Left lung (tissue), 10 donors: ENCODE measurements around the gene GRM5. TPM values are rescaled to one million over a fixed set of nuclear protein-coding genes. Genes with fewer than 3 reads are reported as not detected.
"Not testable (repeated sequence)": the region's sequence is repeated elsewhere in the genome, so short reads cannot be mapped to it uniquely, and the experiment has no call there.

ENCODE experiments used
- ATAC-seq: fragments of 200-7000 bp; cut with Tn5 transposase; one replicate; pipeline ENCODE4 v1.9.1; 2020; ENCODE audit warnings: moderate library complexity
- DNase-seq, 4 donors: peaks; one replicate each; pipeline ENCODE4 v3.0.0-alpha.2; 2013 to 2020
- H3K27ac ChIP-seq, 2 donors: fragments of 200-600 bp; sonication (generic) in 1 of 2; one replicate each; pipeline versions ENCODE4 v1.5.0 to v1.8.0; 2020 to 2021
- H3K27me3 ChIP-seq, 2 donors: fragments of 200-600 bp; sonication (generic) in 1 of 2; one replicate each; pipeline versions ENCODE4 v1.5.0 to v1.8.0; 2020 to 2021
- H3K36me3 ChIP-seq, 2 donors: fragments of 200-600 bp; sonication (generic) in 1 of 2; one replicate each; pipeline versions ENCODE4 v1.5.0 to v1.8.0; 2020 to 2021
- H3K4me1 ChIP-seq, 2 donors: fragments of 200-600 bp; one replicate each; pipeline ENCODE4 v1.8.0; 2021
- H3K4me3 ChIP-seq, 2 donors: fragments of 200-600 bp; sonication (generic) in 1 of 2; one replicate each; pipeline versions ENCODE4 v1.5.0 to v1.8.0; 2020 to 2021; ENCODE audit warnings: mild to moderate bottlenecking in 1 of 2
- H3K9me3 ChIP-seq, 2 donors: fragments of 200-600 bp; sonication (generic) in 1 of 2; one replicate each; pipeline versions ENCODE4 v1.5.0 to v1.8.0; 2020 to 2021
- intact Hi-C, 2 donors: fragments of 100-400 bp; cut with DNase I; formaldehyde crosslinking; loops; one replicate each; pipeline versions ENCODE4 v1.11.2 to v1.14.2; 2022
- polyA plus RNA-seq, 6 donors: library from polyadenylated mRNA; unstranded; fragments of 120-200 nt; gene quantifications; one replicate each; pipeline ENCODE4 v1.2.1, GENCODE V29; 2013; ENCODE audit not compliant: insufficient read length in 6 of 6
- total RNA-seq, 2 donors: library from RNA; stranded (reverse); fragmentation: NEBNext Ultra II Directional; extraction: Animal tissue kit (Norgen Biotek cat#: 25700); gene quantifications; one replicate each; pipeline ENCODE4 v1.2.1, GENCODE V29; 2021
- TF ChIP-seq, protein P1 (sequence below), 2 donors: fragments of 200-600 bp; sonication (generic) in 1 of 2; IDR thresholded peaks; one replicate each; pipeline versions ENCODE4 v1.5.0 to v1.8.0; 2021; ENCODE audit warnings: antibody characterized with exemption in 2 of 2
- donor health status: DM: no; HTN: yes; CAD: no.
- donor health status: DM: no; HTN: no; CAD: no.

GRM5 gene
- total and polyA plus RNA-seq, 8 donors: 0.03 to 0.08 (median 0.04) TPM; not detected in 4

GRCh38 chr11:88950975-88951374 lies 114.8 kb downstream of the GRM5 start:
- H3K4me1 ChIP-seq: no peaks in the 10 kb centered on the region

DNA sequence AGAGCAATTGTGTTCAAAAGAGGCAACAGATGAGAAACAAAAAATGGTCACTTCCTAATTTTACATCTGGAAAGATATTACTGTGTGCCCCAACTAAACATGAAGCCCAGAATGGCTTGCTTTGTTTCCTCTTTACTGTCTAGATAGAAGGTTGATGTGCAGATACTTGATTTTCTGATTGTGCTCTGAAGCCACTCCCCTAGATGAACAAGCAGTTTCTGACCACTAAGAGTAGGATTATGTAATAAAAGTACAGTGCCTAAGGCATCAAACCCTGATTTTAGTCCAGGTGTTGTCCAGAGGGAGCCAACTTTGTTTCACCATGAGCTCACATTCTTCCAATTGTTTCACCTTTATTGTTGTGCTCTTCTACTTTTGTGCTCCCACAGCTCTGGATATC lies 116.9 kb downstream of the GRM5 start:
- H3K27me3 ChIP-seq, H3K4me3 ChIP-seq, H3K9me3 ChIP-seq, H3K36me3 ChIP-seq, ATAC-seq, H3K27ac ChIP-seq, DNase-seq, H3K4me1 ChIP-seq, intact Hi-C loops: not testable (repeated sequence)

More at GRCh38 chr11:88950975-88951374, 114.8 kb downstream of the GRM5 start:
- Histone ChIP-seq H3K27me3 (no peaks in the 10 kb centered on the region), H3K9me3 (no peaks in the 10 kb centered on the region), H3K27ac (no peak overlapping the region), H3K4me3 (no peak overlapping the region), H3K36me3 (no peaks in the 10 kb centered on the region)
- TF ChIP-seq, protein P1, sequence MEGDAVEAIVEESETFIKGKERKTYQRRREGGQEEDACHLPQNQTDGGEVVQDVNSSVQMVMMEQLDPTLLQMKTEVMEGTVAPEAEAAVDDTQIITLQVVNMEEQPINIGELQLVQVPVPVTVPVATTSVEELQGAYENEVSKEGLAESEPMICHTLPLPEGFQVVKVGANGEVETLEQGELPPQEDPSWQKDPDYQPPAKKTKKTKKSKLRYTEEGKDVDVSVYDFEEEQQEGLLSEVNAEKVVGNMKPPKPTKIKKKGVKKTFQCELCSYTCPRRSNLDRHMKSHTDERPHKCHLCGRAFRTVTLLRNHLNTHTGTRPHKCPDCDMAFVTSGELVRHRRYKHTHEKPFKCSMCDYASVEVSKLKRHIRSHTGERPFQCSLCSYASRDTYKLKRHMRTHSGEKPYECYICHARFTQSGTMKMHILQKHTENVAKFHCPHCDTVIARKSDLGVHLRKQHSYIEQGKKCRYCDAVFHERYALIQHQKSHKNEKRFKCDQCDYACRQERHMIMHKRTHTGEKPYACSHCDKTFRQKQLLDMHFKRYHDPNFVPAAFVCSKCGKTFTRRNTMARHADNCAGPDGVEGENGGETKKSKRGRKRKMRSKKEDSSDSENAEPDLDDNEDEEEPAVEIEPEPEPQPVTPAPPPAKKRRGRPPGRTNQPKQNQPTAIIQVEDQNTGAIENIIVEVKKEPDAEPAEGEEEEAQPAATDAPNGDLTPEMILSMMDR (IDR thresholded peaks at IDR 0.05): no peak
- ATAC-seq (no peak), DNase-seq (no peak)
- intact Hi-C loops: no loop called here

GRCh38 chr11:88947843-88948572 lies 117.8 kb downstream of the GRM5 start:
- H3K27ac ChIP-seq, intact Hi-C loops, DNase-seq: not testable (repeated sequence)

DNA sequence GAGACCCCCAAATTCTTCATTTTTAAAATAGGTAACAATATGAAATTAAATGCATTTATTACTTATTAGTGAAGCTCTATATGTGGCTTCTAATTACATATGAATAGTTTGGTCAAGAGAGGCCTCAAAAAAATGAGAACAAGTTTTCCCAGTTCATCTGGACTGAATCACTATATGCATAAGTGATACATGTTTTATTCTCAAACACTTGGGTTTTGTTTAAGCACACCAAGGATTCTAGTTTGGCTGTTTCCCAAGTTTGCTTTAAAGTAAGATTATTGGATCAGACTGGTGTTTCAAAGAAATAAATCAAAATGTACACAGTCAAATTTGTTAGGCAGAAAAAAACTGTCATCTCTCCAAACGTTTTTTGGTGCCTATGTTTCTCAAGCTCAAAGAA lies 136.1 kb downstream of the GRM5 start:
- ATAC-seq (peak; percentile 57), DNase-seq (peak in 2 of 4 donors; percentile 5 to 6)
- H3K4me1 ChIP-seq, H3K4me3 ChIP-seq, H3K27ac ChIP-seq, intact Hi-C loops, H3K36me3 ChIP-seq, H3K27me3 ChIP-seq, H3K9me3 ChIP-seq: not testable (repeated sequence)

More at GRCh38 chr11:88947843-88948572, 117.8 kb downstream of the GRM5 start:
- H3K9me3 ChIP-seq, H3K4me1 ChIP-seq, ATAC-seq, H3K4me3 ChIP-seq, H3K36me3 ChIP-seq, H3K27me3 ChIP-seq: not testable (repeated sequence)

- ATAC-seq, H3K4me1 ChIP-seq, intact Hi-C loops: not testable (repeated sequence)
These were observed 148.7 kb downstream of the GRM5 start for GRCh38 chr11:88917065-88917464.

GRCh38 chr11:88909500-88909899 lies 156.3 kb downstream of the GRM5 start:
- intact Hi-C loops: no loop called here
- no peaks in the 10 kb centered on the region for H3K4me1 ChIP-seq
- H3K27me3 ChIP-seq: no peaks in the 10 kb centered on the region
- no peaks in the 10 kb centered on the region for H3K36me3 ChIP-seq
- TF ChIP-seq, protein P1 (IDR thresholded peaks at IDR 0.05): no peak
- no peaks in the 10 kb centered on the region for H3K9me3 ChIP-seq
- ATAC-seq (no peak), DNase-seq (no peak)
- no peak overlapping the region for H3K4me3 ChIP-seq
- H3K27ac ChIP-seq: no peak overlapping the region

More at GRCh38 chr11:88917065-88917464, 148.7 kb downstream of the GRM5 start:
- DNase-seq, H3K9me3 ChIP-seq, H3K27ac ChIP-seq, H3K27me3 ChIP-seq, H3K36me3 ChIP-seq, H3K4me3 ChIP-seq: not testable (repeated sequence)

GRCh38 chr11:88901436-88901835 lies 164.3 kb downstream of the GRM5 start:
- H3K4me3 ChIP-seq, H3K4me1 ChIP-seq, H3K36me3 ChIP-seq, H3K9me3 ChIP-seq, ATAC-seq, DNase-seq, H3K27me3 ChIP-seq, H3K27ac ChIP-seq, intact Hi-C loops: not testable (repeated sequence)

GRCh38 chr11:88888855-88889254 lies 176.9 kb downstream of the GRM5 start:
- ATAC-seq, intact Hi-C loops, H3K36me3 ChIP-seq, H3K4me3 ChIP-seq, H3K4me1 ChIP-seq, H3K27me3 ChIP-seq, H3K27ac ChIP-seq, DNase-seq: not testable (repeated sequence)
- H3K9me3 ChIP-seq: peaks cover 0 to 43% of the 10 kb centered on the region in 2 donors
